GM21381 (cell line): Measurements from ENCODE around the gene NPTX1.

Experiments used
- ATAC-seq: cut with Tn5 transposase; IDR thresholded peaks from one replicate; pipeline ENCODE4 v1.9.1; 2021; ENCODE audit warnings: mild to moderate bottlenecking, moderate library complexity; ENCODE audit not compliant: unreplicated experiment

NPTX1 gene

DNA sequence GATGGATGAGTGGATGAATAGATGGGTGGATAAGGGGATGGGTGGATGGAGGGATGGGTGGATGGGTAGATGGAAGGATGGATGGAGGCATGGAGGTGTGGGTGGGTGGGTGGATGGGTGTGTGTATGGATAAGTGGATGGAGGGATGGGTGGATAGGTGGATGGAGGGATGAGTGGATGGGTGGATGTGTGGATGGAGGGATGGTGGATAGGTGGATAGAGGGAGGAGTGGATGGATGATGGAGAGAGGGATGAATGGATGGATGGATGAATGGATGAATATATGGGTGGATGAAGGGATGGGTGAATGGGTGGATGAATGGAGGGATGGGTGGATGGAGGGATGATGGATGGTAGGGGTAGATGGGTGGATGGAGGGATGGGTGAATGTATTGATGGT lies 27.5 kb upstream of the NPTX1 start:
- no peak for ATAC-seq

DNA sequence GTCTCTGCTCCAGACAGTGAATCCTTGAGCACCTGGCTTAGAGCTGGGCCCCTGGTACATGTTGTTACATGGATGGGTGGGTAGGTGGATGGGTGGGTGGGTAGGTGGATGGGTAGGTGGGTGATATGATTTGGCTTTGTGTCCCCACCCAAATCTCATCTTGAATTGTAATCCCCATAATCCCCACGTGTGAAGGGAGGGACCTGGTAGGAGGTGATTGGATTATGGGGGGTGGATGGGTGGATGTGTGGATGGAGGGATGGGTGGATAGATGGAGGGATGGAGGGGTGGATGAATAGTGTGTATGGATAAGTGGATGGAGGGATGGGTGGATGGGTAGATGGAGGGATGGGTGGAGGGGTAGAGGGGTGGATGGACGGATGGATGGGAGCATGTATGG lies 26.6 kb upstream of the NPTX1 start:
- no peak for ATAC-seq

DNA sequence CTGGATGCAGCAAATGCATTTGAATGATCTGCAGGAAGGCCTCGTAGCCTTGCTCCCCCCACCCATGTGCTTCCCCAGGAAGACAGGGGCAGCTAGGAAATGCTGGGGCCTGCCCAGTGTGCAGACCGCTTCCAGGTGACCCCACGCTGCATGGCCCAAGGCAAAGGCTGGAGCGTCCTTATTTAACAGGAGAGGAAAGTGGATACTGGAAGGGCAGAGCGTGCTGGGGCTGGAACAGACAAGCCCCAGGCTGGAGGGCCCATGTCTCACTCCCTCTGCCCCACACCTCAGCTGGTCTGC lies 26.1 kb upstream of the NPTX1 start:
- ATAC-seq = no peak

DNA sequence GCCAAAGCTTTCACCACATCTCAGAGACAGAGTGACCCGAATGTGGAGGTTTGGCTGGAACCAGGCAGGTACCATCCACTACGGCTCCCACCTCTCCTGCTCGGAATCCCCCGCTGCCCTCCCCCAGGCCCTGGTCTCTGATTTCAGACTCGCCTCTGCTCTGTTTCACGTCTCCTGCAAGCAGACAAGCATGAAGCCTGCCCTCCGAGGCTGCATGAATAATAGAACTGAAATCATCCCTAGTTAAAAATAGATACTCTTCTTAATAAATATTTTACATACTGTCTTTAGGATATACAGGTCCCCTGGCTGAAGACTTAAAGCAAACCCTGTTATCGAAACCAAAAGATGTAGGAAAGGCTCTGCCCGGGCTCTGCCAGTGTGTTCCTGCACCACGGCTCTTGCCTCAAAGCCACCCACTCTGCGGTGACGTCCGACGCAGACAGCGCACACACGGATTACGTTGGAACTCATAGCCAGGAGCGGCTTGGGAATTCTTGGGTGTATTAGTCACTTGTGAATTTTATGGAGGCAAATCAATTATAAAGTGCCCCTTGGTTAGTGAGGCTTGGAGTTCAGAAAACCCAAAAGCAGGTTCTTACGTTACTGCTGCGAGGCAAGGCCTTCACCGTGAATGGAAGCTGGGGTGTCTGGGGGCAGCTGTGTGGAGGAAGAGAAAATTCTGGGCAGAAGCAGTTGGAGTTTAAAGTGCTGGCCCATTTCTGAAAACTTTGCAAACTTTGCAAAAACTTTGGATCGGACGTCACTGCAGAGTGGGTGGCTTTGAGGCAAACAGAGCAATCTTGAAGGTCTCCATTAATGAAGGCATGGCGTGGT lies 25.6 kb upstream of the NPTX1 start:
- ATAC-seq = no peak

DNA sequence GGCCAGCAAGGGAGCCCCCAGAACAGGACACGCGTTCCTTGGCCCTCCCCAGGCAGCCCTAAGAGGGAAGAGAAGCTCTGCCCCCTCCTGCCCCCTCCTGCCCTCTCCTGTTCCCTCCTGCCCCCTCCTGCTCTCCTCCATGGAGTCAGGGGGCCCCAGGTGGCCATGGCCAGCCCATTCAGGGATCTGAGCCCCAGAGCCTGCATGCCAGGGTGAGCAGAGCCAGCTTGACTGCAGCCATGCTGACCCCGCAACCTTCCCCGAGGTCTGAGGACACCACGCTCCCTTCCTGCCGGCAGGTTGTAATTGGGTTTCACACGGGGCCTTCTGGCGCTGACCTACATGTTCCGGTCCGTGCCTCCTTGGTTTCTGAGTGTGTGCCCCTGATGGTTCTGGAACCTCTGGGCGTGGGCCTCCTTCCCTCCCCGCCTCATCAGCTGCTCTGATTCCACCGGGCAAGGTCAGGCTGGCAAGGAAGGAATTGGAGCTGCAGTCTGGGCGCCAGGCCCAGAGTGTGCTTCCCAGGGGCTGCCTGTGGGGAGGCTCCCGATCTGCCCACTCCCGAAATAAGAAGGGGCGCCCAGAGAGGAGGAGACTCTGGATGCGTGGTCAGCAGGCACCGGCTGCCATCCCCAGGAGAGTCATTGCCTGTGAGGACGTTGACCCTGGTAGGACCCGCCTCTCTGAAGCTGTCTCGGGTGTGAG lies 23.7 kb upstream of the NPTX1 start:
- no peak for ATAC-seq

GRCh38 chr17:80499560-80499959 lies 23.2 kb upstream of the NPTX1 start:
- ATAC-seq = no peak

- ATAC-seq = no peak
Measured at GRCh38 chr17:80498920-80499410, 22.6 kb upstream of the NPTX1 start.

DNA sequence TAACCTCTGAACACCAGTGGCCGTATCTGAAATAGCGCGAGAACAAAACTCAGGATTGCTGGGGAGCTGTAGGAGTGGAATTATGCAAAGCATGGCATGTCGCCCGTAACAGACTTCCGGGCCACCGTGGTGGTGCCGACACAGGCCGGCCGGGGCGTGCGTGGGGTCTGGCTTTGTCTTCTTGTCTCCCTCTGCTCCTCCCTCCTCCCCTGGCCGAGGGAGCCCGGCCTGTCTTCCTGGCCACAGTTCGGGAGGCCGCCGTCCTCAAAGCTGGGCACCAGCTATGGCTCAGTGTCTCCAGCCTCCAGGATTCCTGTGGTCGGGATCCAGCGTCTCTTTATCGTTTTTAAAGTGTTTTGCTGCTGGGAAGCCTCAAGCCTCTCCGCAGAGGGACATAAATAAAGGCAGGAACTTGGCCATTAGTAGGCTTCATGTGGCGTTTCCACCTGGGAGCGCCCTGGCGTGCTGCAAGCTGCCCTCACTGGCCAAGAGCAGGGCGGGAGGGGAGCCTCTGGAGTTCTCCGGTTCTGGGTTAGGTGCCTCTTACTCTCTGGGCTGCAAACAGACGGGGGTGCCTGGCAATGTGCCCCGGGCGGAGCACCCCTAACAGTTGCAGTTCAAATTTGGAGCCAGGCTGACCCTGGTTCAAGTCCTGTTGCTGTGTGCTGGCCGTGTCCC lies 22.0 kb upstream of the NPTX1 start:
- no peak for ATAC-seq

DNA sequence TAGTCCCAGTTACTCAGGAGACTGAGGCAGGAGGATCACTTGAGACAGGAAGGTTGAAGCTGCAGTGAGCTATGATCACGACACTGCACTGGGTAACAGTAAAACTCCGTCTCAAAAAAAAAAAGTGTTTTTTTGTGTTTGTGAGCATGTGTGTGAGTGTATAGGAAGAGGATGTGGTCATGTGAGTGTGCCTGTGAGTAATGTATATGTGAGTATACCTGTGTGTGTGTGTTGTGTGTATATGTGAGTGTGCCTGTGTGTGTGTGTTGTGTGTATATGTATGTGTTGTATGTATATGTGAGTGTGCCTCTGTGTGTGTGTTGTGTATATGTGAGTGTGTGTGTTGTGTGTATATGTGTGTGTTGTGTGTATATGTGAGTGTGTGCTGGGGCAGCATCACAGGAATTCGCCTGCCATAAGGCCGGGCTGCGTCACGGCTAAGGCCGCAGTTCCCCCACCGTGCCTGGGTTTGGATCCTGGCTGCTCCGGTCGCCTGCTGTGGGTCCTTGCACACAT lies 21.4 kb upstream of the NPTX1 start:
- no peak for ATAC-seq

DNA sequence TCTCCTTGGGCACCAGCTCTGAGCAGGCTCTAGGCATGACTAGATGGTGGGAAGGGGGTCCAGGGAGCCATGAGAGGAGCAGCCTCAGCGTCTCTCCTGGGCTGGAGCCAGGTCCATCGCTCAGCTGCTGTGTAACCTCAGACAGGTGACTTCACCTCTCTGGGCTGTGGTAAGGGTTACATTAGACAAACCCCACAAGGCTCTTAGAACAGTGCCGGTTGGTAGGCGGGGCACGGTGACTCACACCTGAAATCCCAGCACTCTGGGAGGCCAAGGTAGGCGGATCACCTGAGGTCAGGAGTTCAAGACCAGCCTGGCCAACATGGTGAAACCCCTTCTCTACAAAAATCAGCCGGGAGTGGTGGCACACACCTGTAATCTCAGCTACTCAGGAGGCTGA lies 18.1 kb upstream of the NPTX1 start:
- ATAC-seq = no peak

DNA sequence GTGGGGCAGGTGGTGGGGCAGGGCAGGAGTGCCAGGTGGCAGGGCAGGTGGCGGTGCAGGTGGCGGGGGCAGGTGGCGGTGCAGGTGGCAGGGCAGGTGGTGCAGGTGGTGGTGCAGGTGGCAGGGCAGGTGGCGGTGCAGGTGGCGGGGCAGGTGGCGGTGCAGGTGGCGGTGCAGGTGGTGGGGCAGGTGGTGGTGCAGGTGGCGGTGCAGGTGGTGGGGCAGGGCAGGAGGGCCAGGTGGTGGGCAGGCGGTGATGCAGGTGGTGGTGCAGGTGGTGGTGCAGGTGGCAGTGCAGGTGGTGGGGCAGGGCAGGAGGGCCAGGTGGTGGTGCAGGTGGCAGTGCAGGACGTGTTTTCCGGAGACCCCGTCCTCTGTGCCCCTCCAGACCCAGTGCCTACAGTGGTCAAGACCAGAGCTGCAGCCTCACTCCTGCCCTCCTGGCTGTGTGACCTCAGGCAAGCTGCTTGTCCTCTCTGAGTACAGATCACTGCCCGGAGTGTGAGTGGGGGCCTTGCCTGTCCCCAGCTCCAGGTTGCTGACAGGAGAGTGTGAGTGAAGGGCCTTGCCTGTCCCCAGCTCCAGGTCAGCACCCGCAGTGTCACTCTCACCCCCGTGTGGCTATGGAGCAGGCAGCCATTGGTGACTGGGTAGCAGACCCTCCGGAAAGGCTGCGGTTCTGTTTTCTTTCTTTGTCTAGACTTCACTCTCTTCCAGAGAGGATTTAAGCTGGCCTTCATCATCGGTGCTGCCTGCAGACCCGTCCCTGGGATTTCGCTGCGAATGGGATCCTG lies 16.1 kb upstream of the NPTX1 start:
- no peak for ATAC-seq

DNA sequence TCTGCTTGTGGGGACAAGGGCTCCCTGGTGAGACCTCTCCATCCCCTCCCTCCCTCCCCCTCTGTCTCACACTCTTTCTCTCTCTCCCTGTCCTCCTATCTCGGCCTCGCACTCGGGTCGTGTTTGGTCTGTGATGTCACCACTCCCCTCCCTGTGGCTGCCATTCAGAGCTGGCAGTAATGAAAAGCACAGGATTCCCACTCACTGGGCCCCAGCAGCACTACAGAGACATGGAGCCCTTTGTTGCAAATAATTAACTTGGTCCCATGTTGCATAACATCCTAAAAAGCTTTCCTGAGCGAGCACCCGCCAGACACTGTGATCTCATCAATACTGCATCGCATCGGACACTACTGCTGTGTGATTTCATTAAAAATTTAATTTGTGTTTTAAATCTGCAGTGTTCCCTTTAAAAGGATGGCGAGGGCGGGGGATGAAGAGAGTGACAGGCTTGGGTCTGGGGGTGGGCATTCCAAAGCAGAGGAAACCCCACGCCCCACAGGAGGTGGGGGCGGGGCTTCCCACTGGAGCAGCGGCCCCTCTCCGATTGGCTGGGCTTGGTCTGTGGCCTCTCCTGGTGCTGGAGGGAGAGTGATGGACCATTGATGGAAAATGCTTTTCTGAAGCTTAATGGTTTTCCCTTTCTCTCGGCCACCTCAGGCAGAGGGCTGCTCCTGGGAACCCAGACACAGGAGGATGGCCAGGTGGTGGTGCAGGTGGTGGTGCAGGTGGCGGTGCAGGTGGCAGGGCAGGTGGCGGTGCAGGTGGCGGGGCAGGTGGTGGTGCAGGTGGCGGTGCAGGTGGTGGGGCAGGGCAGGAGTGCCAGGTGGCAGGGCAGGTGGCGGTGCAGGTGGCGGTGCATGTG lies 15.3 kb upstream of the NPTX1 start:
- ATAC-seq = no peak

- no peak for ATAC-seq
Measured at GRCh38 chr17:80487511-80487910, 11.1 kb upstream of the NPTX1 start.

DNA sequence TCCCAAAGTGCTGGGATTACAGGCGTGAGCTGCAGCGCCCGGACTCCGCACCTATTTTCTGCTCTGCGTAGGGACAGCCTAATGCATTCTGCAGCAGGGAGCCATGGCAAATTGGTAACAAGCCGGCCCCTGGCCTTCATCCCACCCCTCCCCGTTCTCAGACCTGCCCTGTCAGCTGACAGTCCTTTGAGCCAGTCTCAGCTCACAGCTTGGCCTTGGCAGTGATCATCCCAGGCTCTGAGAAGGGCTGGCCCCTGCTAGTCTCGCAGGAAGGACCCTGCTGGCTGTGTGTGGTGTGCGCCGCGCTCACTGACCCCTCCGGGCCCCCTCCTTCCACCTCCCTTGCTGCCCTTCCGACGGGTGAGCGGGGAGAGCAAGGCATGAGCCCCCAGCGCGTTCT lies 10.3 kb upstream of the NPTX1 start:
- ATAC-seq = no peak

- ATAC-seq = no peak
Measured at GRCh38 chr17:80485846-80486245, 9.4 kb upstream of the NPTX1 start.

DNA sequence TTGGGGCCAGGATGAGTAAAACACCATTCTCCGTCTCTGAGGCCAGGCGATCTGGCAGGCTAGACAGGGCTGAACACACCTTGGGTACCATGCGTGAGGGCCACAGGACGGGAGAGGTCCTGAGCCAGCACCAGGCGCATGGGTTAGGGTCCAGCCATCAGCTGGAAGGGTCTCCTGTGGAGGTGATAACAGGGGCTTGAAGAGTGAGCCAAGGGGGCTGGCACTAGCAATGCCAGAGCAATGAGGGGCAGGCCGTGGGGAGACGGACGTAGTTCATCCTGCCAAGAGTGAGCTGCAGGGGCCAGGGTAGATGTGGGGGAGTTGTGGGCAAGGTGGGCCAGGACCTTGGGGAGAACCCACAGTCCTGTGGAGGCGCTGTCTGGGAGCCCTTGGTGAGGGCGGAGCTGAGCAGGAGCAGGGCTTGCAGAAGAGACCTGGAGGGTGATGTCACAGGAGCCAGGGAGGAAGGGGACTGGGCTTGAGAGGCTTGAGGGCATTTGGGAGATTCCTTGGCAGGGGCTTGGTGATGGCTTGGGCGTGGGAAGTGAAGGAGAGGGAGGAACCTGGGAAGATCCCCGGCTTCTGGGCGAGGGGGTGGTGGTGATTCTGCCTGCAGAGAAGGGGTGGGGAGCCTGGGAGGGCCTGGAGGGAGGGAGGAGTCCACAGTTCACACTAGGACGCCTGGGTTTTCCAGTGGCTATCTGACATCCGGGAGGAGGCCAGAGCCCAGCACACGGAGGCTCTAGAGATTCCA lies 6.3 kb upstream of the NPTX1 start:
- ATAC-seq = no peak

GRCh38 chr17:80482058-80482318 lies 5.6 kb upstream of the NPTX1 start:
- ATAC-seq = no peak

DNA sequence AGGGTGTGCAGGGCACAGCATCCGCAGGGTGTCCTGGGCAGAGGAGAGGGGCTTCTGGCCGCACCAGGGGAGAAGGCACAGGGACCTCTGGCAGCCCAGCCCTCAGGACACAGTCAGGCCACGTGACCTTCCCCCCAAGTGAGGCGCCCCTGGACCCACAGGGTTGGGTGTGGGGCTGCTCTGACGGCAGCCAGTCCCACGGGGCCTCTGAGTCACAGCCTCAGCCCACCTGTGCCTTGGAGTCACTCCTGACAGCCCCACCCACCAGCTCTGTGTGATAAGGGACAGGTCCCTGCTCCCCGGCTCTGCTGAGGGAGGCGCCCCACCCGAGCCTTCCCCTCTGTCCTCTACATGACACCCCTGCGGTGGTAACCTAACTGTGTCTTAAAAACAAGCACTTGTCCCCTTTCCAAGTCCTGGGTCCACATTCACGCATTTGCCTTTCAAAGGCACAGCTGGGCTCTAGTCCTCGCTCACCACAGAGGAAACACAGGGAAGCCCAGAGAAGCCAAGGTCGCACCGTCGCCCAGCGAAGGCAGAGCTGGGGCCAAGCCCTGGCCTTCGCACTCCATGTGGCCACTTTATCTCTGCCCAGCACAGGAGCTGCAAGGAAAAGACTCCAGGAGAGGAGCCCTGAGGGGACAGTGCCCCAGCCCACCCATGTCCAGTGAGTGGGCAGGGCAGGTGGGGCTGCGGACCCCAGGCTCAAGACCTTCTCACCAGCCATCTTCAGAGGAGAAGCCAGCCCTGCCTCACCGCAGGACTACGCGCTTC lies 5.1 kb upstream of the NPTX1 start:
- no peak for ATAC-seq

GRCh38 chr17:80480248-80480647 lies 3.8 kb upstream of the NPTX1 start:
- ATAC-seq = no peak
